OCI-M2 (cell line): ENCODE data around the gene CCDC18.
"Not testable (repeated sequence)": the region's sequence is repeated elsewhere in the genome, so short reads cannot be mapped to it uniquely, and the experiment has no call there.

Experiments used
- DNase-seq: peaks from one replicate; lab custom pipeline; 2025; ENCODE audit not compliant: unreplicated experiment; lab: John Stamatoyannopoulos, UW

The CCDC18 gene

DNA sequence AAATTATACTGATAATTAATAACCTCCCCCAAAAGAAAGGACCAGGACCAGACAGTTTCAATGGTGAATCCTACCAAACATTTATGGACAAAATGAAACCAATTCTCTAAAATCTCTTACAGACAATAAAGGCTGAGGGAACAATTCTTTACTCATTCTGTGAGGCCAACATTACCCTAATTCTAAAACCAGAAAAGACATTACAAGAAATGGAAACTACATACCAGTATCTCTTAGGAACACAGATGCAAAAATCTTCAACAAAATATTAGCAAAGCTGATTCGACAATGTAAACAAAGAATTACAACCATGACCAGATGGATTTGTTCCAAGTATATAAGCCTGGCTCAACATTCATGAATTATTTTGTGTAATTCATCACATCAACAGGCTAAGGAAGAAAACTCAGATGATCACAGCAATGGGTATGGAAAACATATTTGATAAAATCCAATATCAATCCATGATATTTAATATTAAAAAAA, 8.9 kb upstream of the CCDC18 start:
- DNase-seq, result no peak

DNA sequence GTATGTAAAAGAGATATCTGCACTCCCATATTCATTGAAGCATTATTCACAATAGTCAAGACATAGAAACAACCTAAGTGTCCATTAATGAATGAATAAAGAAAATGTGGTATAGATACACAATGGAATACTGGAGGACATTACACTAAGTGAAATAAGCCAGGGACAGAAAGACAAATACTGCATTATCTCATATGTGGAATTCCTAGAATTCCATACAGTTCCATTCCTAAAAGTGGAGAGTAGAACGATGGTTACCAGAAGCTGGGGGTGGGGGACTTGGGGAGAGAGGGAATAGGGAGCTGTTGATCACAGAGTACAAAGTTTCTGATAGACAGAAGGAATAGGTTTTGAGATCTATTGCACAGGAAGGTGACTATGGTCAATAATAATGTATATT, 7.7 kb upstream of the CCDC18 start:
- no peak for DNase-seq

DNA sequence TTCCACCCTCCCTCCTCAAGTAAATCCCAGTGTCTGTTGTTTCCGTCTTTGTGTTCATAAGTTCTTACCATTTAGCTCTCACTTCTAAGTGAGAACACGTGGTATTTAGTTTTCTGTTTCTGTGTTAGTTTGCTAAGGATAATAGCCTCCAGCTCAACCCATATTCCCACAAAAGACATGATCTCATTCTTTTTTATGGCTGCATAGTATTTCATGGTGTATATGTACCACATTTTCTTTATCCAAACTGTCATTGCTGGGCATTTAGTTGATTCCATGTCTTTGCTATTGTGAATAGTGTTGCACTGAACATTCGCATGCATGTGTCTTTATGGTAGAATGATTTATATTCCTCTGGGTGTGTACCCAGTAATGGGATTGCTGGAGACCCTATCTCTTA, 5.9 kb upstream of the CCDC18 start:
- DNase-seq, result not testable (repeated sequence)

DNA sequence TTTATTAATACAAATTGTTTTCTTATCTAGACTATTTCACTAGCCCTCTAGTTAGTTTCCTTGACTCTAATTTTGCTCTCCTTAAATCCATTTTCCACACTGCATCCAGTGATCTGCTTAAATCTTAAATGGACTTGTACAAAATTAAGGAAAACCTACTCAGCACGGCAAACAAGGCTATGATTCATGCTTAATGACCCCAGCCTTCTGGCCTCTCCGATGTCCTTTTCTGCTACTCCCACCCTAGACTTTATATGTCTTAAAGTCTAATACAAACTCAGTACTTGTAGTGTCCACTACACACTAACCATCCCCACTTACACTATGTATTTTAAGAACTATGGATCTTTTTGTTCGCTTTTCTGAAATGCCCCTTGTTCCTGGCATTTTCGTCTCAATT, 2.5 kb upstream of the CCDC18 start:
- DNase-seq, result no peak

DNA sequence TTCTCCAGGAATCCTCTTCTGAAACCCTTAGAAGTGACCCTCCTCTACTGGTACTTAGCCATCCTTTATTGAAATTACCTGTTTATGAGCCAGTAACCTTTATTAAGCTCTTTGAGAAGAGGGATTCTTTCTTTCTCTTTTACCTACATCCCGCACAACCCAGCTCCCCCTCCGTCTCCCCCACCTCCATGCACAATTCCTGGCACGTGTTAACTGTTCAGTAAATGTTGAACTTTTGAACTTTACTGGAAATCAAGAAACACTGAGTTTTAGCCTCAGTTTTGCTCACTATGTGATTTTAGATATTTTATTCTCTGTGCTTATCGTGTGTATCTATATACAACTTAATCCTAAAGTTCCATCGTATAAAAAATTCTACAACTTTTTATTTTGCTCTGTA, 2.1 kb upstream of the CCDC18 start:
- DNase-seq, result no peak

DNA sequence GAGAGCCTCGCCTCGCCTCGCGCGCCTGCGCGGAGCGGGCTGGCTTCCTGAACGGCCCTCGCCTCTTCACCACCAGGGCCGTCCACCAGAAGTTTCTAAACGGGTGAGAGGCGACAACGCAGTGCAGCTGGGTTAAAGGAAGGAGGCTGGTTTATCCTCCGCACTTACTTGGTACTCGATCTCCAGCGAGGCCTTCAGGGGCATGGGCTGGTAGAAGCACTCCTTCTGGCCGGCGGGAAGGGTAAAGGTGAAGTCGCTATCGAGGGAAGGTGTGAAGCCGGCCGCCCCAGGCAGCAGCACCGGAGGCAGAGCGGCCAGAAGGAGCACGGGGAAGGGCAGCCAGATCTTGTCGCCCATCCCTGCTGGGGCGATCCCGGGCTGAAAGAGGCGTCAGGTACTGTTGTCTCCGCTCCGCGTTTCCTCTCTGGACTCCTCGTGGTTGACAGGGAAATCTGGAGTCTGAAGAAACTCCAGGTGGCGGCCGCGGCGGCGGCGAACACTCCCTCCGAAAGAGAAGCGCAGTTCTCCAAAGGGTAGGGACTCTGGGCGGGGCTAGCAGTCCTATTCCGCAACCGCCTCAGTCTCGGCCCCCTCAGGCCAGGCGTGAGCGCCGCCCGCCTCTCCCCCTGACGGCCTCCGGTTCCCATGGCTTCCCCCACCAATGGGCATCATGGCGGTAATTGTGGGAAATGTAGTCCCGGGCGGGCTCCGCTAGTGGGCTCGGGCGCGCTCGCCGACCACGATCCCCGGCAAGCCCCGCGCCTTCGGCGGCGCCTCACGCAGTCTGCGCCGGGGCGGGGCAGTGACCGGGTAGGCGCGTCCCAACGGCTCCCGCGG, 420 bp upstream of the CCDC18 start, which contains the start of gene TMED5:
TSS of gene TMED5 (minus strand) at position 528 of the 837 bp plus-strand sequence. CDS start at position 357, 171 bp downstream.
- DNase-seq, result peak; percentile 62

DNA sequence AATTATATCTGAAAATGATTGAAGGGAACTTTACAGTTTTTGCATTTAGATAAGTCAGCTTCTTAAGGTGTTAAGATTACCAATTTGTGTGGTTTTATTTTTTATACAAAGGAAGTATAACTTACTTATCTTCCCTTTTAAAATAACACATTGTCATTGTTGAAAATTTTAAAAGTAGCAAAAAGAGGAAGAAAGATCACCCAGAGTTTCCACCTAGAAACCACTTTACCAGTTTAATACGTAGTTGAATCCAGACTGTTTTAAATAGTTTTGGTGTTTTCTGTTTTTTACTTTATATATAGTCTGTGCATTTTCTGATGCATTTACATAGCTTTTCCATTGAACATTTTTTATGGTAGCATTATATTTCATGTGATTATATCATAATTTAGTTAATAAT, 6.1 kb downstream of the CCDC18 start:
- DNase-seq, result no peak

DNA sequence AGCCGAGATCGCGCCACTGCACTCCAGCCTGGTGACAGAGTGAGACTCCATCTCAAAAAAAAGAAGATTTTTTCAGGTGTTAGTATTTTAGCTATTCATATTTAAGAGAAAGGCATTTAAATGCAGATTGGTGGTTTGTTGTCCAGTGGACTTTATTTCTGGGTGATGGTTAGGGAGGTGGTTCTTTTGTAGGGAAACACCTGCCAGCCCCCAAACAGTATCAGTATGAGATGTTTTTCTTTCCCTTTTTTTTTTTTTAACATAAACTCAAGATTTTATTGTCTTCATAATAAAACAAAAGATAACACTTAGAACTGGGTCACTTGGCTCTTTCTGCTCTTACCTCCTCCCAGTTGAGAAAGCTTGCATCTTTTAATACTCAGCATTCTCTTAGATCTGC, 9.9 kb downstream of the CCDC18 start:
- no peak for DNase-seq

DNA sequence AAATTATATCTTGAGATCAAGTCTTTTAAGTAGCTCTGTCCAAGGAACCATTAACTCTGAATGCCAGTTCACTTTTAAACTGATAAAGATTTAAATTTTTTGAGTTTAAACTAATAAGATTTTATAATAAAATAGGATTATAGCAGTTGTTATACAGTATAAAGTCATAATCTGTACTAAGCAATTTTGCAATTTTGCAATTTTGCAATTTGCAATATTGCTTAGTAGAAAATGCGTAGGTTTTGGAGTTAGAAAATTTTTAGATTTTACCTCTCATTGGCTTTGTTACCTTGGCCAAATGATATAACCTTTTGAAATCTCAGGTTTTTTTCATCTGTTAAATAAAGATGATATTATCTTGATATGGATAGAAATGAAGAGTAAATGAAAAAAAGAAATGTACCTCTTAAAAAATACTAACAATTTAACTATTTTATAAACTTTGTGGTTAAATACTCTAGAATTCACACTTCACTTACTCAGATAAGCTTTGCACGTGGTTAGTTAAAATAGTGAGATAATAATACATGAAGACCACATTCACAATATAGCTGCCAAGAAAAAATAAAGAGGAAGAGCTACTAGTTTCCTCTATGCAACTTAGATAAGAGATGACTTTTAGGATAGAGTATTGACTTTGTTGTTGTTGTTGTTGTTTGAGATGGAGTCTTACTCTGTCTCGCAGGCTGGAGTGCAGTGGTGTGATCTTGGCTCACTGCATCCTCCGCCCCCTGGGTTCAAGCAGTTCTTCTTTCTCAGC, 13.9 kb downstream of the CCDC18 start:
- DNase-seq, result no peak

DNA sequence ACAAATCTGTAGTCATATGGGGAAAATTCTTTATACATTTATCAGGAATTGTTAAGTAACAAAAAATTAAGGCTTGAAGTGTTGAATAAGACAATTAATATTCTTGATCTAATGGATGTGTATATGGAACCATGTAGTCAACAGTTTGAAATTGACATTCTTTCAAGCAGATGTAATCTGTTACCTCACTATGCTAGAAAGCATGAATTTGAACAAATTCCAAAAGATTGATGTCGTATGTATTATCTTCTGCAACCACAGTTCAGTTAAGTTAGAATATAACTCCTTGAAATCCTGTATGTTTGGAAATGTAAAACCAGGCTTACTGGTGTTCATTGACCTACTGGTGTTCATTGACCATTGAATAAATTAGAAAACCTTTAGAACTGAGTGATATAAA, 16.1 kb downstream of the CCDC18 start:
- no peak for DNase-seq

DNA sequence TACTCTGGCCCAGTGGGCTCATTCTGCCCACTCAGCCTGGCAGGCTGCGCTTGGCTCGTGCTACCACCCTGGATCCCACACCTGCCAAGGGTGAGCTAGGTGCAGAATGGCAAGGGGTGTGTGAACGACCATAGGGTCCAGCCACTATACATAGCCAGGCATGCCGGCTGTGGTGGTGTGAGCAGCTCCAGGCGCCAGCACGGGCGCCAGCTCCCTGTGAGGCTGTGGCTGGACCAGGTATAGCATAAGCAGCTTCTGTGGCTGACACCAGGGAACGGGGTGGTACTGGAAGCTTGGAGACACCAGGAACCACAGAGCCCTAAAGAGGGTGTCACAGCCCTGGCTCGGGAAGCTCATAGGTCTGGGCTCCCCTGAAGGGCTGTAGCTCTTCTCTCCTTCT, 18.6 kb downstream of the CCDC18 start:
- no peak for DNase-seq

DNA sequence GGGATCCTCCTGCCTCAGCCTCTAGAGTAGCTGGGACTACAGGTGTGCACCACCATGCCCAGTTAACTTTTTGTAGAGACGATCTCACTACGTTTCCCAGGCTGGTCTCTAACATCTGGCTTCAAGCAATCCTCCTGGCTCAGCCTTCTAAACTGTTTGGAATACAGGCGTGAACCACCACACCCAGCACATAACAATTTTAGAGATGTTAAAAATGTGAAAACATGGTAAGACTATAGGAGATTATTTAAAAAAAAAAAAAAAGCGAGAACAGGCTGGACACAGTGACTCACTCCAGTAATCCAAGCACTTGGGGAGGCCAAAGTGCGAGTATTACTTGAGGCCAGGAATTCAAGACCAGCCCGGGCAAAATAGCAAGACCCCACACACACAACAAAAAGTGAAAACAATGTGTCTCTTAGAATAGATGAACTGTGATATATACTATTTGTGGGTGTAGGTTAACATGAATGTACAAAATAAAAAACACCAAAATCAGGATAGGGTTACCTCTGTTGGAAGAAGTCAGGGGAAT, 19.6 kb downstream of the CCDC18 start:
- DNase-seq, result no peak

DNA sequence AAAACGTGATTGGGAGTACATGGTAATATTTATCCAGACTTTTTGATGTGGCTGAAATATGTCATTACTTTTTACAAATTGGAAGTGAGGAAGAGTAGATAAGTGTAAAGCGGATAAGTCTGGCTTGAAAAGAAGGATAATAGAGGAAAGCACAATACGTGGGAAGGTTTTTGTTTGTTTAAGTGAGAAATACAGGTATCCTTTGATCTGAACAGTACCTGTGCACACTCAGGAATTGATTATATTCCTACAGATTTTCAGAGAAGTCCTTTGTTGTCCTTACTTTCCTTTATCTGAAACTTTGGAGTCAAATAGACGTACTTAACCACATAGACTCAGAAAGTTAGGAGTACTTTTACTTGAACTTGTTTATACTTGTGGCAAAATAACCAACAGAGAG, 20.2 kb downstream of the CCDC18 start:
- no peak for DNase-seq

DNA sequence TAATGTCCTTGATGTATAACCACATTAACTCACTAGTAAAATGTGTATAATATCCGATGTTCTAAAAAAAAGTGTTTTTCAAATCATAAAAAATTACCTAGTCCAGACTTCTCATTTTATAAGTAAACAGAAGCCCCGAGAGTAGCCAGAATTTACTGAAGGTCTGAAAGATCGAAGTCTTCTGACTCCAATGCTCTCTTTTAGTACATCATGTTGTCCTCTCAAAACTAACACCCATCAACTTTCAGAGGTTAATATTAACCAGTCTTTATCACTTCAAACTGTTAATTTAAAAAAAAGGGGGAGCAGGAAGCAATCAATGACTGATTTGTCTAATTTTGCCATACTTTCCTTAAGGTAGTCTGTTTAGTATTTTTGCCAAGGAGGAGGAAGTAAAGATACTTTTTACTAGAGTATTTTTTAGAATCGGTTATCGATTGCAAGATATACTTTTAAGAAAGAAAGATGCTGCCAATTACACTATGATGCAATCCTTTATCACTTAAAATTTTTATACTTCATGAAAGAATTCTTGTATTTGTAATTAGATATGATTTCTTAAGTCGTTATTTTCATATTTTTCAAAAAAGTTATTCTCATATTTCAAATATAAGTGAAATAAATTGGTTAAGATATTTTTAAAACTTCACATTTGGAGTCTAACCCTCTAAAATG, 25.5 kb downstream of the CCDC18 start:
- DNase-seq, result no peak

DNA sequence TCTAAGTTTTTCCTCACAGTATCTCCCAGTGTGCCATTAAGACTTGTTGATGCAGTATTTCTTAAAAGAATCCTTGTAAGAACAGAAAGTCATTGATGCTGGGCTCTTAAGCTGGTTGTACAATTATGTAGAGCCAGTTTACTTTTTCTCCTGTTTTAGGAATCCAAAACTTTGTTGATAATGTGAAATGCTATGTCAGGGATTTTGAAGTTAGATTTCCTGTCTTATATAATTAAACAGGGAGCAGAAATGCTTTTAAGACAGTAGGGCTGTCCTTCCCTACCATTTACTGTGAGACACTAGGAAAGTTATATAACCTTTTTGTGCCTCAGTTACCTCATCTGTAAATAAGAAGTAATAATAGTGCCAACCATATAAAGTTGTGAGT, 26.0 kb downstream of the CCDC18 start:
- no peak for DNase-seq

DNA sequence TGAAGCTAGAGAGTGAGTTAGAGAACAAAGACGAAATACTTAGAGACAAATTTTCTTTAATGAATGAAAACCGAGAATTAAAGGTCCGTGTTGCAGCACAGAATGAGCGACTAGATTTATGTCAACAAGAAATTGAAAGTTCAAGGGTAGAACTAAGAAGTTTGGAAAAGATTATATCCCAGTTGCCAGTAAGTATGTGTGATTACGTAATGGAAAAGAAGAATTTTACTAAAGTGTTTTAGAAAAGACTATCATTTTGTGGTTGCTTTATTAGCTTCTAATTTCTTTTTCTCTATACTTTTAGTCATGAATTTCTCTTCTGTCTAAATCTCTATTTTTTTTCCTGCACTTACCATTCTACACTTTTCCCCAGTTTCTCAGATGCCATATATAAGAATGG, 26.7 kb downstream of the CCDC18 start:
- DNase-seq, result no peak

DNA sequence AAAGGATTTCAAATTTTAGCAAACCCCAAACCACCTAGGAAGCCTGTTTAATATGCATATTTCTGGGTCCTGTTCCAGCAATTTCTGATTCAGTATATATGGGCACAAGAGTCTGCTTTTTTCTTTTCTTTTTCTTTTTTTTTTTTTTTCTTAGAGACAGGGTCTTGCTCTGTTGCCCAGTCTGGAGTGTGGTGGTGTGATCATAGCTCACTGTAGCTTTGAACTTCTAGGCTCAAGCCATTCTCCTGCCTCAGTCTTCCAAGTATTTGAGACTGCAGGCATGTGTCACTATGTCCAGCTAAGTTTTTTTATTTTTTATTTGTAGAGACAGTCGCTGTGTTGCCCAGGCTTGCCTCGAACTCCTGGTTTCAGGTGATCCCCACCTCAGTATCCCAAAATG, 34.8 kb downstream of the CCDC18 start:
- DNase-seq, result no peak

DNA sequence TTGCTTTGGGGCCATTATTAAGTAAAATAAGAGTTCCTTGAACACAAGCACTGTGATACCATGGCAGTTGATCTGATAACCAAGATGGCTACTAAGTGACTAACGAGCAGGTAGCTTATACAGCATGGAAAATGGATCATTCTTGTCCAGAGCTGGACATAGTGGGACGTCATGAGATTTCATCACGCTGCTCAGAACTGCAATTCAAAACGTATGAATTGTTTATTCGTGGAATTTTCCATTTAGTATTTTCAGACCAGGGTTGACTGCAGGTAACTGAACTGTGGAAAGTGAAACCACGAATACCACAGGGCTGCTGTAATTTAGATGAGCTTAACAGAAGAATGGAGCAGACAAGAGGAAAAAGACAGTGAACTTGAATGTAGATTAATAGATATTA, 38.9 kb downstream of the CCDC18 start:
- no peak for DNase-seq

DNA sequence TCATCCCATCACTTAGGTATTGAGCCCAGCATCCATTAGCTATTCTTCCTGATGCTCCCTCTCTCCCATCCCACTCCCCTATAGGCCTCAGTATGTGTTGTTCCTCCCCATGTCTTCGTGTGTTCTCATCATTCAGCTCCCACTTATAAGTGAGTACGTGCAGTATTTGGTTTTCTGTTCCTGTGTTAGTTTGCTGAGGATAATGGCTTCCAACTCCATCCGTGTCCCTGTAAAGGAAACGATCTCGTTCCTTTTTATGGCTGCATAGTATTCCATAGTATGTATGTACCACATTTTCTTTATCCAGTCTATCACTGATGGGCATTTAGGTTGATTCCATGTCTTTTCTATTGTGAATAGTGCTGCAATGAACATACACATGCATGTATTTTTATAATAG, 40.2 kb downstream of the CCDC18 start:
- not testable (repeated sequence) for DNase-seq

DNA sequence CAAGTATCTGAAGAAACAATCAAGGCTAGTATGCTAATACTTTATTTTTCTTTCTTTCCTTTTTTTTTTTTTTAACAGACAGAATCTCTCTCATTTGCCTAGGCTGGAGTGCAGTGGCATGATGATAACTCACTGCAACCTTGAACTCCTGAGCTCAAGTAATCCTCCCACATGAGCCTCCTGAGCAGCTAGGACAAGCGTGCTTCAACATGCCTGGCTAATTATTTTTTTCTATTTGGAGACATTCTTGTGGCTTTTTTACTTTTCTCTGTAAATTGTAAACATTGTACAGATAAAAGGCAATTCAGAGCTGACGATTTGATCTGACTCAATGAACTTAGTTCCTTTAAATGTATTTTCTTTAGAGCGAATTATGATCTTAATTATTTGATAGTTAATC, 41.4 kb downstream of the CCDC18 start:
- no peak for DNase-seq

DNA sequence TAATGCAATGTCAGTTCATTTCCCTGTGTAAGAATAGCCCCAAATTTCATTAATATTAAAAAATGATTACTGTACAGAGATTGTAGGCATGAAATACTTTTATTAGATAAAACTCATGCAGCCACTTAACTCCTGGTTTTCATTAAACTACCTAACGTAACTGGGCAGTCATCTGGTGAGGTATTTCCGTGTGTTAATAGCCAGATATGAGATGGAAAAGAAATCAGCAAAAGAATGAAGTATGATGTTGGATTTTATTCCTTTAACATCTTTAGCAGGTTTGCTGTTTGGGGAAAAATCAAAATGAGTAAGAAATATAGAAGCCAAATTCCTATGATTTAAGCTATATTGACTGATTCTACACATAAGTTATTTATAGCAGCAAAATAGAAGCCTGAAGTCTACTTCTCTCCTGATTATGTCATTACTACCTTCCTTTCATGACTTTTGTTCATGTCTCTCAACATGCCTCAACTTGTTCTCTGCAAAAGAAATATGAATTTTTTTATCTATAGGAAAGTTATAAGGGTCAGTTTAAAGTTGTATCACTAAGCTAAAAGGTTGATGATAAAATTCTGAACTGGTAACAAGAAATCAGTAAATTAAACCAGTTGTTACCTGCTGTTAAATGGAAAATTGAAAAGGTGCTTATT, 42.6 kb downstream of the CCDC18 start:
- no peak for DNase-seq
